K562 (cell line): ENCODE results near the gene ZNF687. TPM values are rescaled to one million over a fixed set of nuclear protein-coding genes. Genes with fewer than 3 reads are reported as not detected.

Experiments used
- BACH1 ChIP-seq: fragments of 200-800 bp; sonication (Bioruptor generic); IDR thresholded peaks from 2 replicates; pipeline ENCODE4 v1.6.1; 2016; ENCODE audit warnings: missing genetic modification characterization, missing compliant biosample characterization
- CEBPG ChIP-seq, 3 experiments: fragments of 200-800 bp in 1 of 3; sonication (Bioruptor generic) in 1 of 3; sonication (generic) in 1 of 3; formaldehyde crosslinking in 1 of 3; IDR thresholded peaks in 2 of 3; conservative IDR thresholded peaks in 1 of 3; 2 replicates each; pipeline versions ENCODE4 v1.6.1 to v1.8.0; 2016 to 2022; ENCODE audit warnings: missing compliant biosample characterization in 2 of 3, missing genetic modification characterization in 2 of 3, mild to moderate bottlenecking in 1 of 3, missing genetic modification reagents in 1 of 3
- CHD1 ChIP-seq: fragments of 200-600 bp; sonication (generic); IDR thresholded peaks from one replicate; pipeline ENCODE4 v1.6.1; 2012; ENCODE audit warnings: mild to moderate bottlenecking, moderate library complexity, low read length, inconsistent platforms
- COPS2 ChIP-seq: fragments of 450-650 bp; conservative IDR thresholded peaks from 2 replicates; pipeline ENCODE4 v1.6.1; 2016; ENCODE audit warnings: mild to moderate bottlenecking, moderate library complexity
- E2F6 ChIP-seq, 2 experiments: IDR thresholded peaks; 2 replicates each; pipeline ENCODE4 v1.6.1; 2011; ENCODE audit warnings: borderline replicate concordance in 1 of 2, control low read depth in 1 of 2, low read depth in 1 of 2, low read length in 1 of 2, mild to moderate bottlenecking in 1 of 2, mixed read lengths in 1 of 2, moderate library complexity in 1 of 2; ENCODE audit not compliant: insufficient read depth in 1 of 2, insufficient read length in 1 of 2, poor library complexity in 1 of 2, severe bottlenecking in 1 of 2; ENCODE audit errors: extremely low read depth in 1 of 2
- FOXO4 ChIP-seq: fragments of 450-650 bp; formaldehyde crosslinking; IDR thresholded peaks from 2 replicates; pipeline ENCODE4 v1.4.0; 2020; ENCODE audit warnings: mild to moderate bottlenecking, moderate library complexity
- HEY1 ChIP-seq: fragments of 250-450 bp; sonication (Bioruptor Pico); IDR thresholded peaks from 2 replicates; pipeline ENCODE4 v1.5.0; 2020; ENCODE audit warnings: mild to moderate bottlenecking, moderate library complexity, borderline replicate concordance
- HNRNPLL ChIP-seq: fragments of 200-400 bp; formaldehyde crosslinking; IDR thresholded peaks from 2 replicates; pipeline ENCODE4 v1.6.1; 2017; ENCODE audit warnings: low read length, low read depth, mild to moderate bottlenecking; ENCODE audit not compliant: poor library complexity, severe bottlenecking
- KDM1A ChIP-seq, 2 experiments: fragments of 450-650 bp; IDR thresholded peaks; 2 replicates each; pipeline ENCODE4 v1.6.1; 2016; ENCODE audit warnings: mild to moderate bottlenecking in 2 of 2
- MITF ChIP-seq: IDR thresholded peaks from 2 replicates; pipeline ENCODE4 v1.6.1; 2014; ENCODE audit warnings: antibody characterized with exemption
- NR2F6 ChIP-seq: fragments of 450-650 bp; formaldehyde crosslinking; IDR thresholded peaks from 2 replicates; pipeline ENCODE4 v1.4.0; 2020; ENCODE audit warnings: mild to moderate bottlenecking
- NRF1 ChIP-seq, 2 experiments: fragments of 450-650 bp; IDR thresholded peaks in 1 of 2; conservative IDR thresholded peaks in 1 of 2; 2 replicates each; pipeline ENCODE4 v1.6.1; 2014; ENCODE audit warnings: mild to moderate bottlenecking in 2 of 2
- SIX5 ChIP-seq, 2 experiments: IDR thresholded peaks; 2 replicates each; pipeline ENCODE4 v1.6.1; 2011; ENCODE audit warnings: low read length in 2 of 2, borderline replicate concordance in 1 of 2, low read depth in 1 of 2, mild to moderate bottlenecking in 1 of 2, moderate library complexity in 1 of 2; ENCODE audit not compliant: insufficient read depth in 1 of 2
- SPI1 ChIP-seq: IDR thresholded peaks from 2 replicates; pipeline ENCODE4 v1.6.1; 2011; ENCODE audit warnings: low read depth, low read length, control low read depth, borderline replicate concordance
- ZEB2 ChIP-seq: fragments of 450-650 bp; IDR thresholded peaks from 2 replicates; pipeline ENCODE4 v1.6.1; 2016
- ZNF134 ChIP-seq: fragments of 250-450 bp; sonication (Bioruptor Pico); conservative IDR thresholded peaks from 2 replicates; pipeline ENCODE4 v1.4.0; 2020
- ZNF140 ChIP-seq: fragments of 250-450 bp; sonication (Bioruptor Pico); IDR thresholded peaks from 2 replicates; pipeline ENCODE4 v1.8.0; 2021; ENCODE audit warnings: moderate library complexity, mild to moderate bottlenecking, inconsistent platforms
- ZNF263 ChIP-seq: sonication (generic); formaldehyde crosslinking; IDR thresholded peaks from 2 replicates; pipeline ENCODE4 v1.8.0; 2022; ENCODE audit warnings: mild to moderate bottlenecking, missing genetic modification reagents, borderline replicate concordance
- ZNF512 ChIP-seq: IDR thresholded peaks from 2 replicates; pipeline ENCODE4 v1.6.1; 2016; ENCODE audit warnings: missing genetic modification characterization, missing compliant biosample characterization
- ZNF586 ChIP-seq: fragments of 450-650 bp; formaldehyde crosslinking; conservative IDR thresholded peaks from 2 replicates; pipeline ENCODE4 v1.4.0; 2020; ENCODE audit warnings: mild to moderate bottlenecking, moderate library complexity
- ZNF766 ChIP-seq: fragments of 200-800 bp; sonication (Bioruptor generic); conservative IDR thresholded peaks from 2 replicates; pipeline ENCODE4 v1.6.1; 2016; ENCODE audit warnings: missing genetic modification characterization, missing compliant biosample characterization
- ZNF785 ChIP-seq: fragments of 250-450 bp; sonication (Bioruptor Pico); IDR thresholded peaks from 2 replicates; pipeline ENCODE4 v1.4.0; 2020; ENCODE audit warnings: mild to moderate bottlenecking
- polyA plus RNA-seq, 8 experiments: library from polyadenylated mRNA; depleted of rRNA in 4 of 8; stranded (reverse) in 5 of 8; unstranded in 3 of 8; fragments of >200 nt; fragmentation: Nextera tagmentation in 2 of 8; fragmentation: Illumina TruSeq in 1 of 8; extraction: Ambion mirVana in 2 of 8; extraction: Trizol in 1 of 8; gene quantifications; 2 replicates each; pipeline versions ENCODE4 v1.2.1 to v1.2.3, GENCODE V29; 2011 to 2014; ENCODE audit warnings: inconsistent platforms in 1 of 8, missing spikeins in 1 of 8
- total RNA-seq, 7 experiments: library from RNA; depleted of rRNA in 6 of 7; stranded (reverse); fragments of >200 nt in 6 of 7; fragmentation: Illumina TruSeq in 2 of 7; extraction: Trizol in 2 of 7; gene quantifications; 2 replicates each; pipeline versions ENCODE4 v1.2.1 to v1.2.3, GENCODE V29; 2011 to 2021; ENCODE audit warnings: low replicate concordance in 1 of 7

ZNF687 gene
- total and polyA plus RNA-seq, 9 of the 15 experiments (the other 6 are each of a cell fraction or from before 2014, with no cell fraction given), result 0.13 to 26.4 (median 10.6) TPM

- TF ChIP-seq HNRNPLL, result no peak
- TF ChIP-seq CEBPG (CRISPR knock-in tag; IDR thresholded peaks at IDR 0.05), result peak; percentile 100
- peak; percentile 98 to 99 for TF ChIP-seq CEBPG (tag; conservative IDR thresholded peaks at IDR 0.05 in 1 of 2, IDR thresholded peaks at IDR 0.05 in 1 of 2)
- no peak for TF ChIP-seq NR2F6
- no peak for TF ChIP-seq COPS2
- TF ChIP-seq CHD1, result no peak
- peak; percentile 78 to 81 for TF ChIP-seq NRF1 (conservative IDR thresholded peaks at IDR 0.05 in 1 of 2, IDR thresholded peaks at IDR 0.05 in 1 of 2)
- peak; percentile 18 to 54 for TF ChIP-seq E2F6 (IDR thresholded peaks at IDR 0.05; ENCODE audit: borderline replicate concordance in 1 of 2, extremely low read depth in 1 of 2, insufficient read depth in 1 of 2, insufficient read length in 1 of 2, low read depth in 1 of 2, low read length in 1 of 2, poor library complexity in 1 of 2, severe bottlenecking in 1 of 2)
- TF ChIP-seq ZNF140 (CRISPR knock-in tag), result no peak
- no peak for TF ChIP-seq ZNF134
- no peak for TF ChIP-seq ZNF263 (CRISPR knock-in tag)
- no peak for TF ChIP-seq ZNF586 (CRISPR knock-in tag)
- peak; percentile 84; the same call in 1 of the 2 replicates for TF ChIP-seq ZNF766 (CRISPR knock-in tag)
- TF ChIP-seq MITF, result no peak
- TF ChIP-seq ZEB2, result peak; percentile 60
- TF ChIP-seq HEY1 (CRISPR knock-in tag), result no peak
- no peak for TF ChIP-seq FOXO4
- TF ChIP-seq SIX5 (IDR thresholded peaks at IDR 0.05; ENCODE audit: borderline replicate concordance in 1 of 2, insufficient read depth in 1 of 2, low read depth in 1 of 2, low read length in 2 of 2), result no peak
- no peak for TF ChIP-seq ZNF512 (tag)
- TF ChIP-seq SPI1, result no peak
- peak; percentile 6 to 49; a peak in 2 of 4 replicates for TF ChIP-seq KDM1A (IDR thresholded peaks at IDR 0.05)
- TF ChIP-seq BACH1, result peak; percentile 91
- no peak for TF ChIP-seq ZNF785 (CRISPR knock-in tag)
Measured at GRCh38 chr1:151311589-151312331, 29.7 kb downstream of the ZNF687 start (continued).
